ENCODE results near the gene MAN1C1. TPM values are rescaled to one million over a fixed set of nuclear protein-coding genes. Genes with fewer than 3 reads are reported as not detected.

The MAN1C1 gene
- total RNA-seq, 1 donor from 2014 or later = 10.9 TPM

GRCh38 chr1:25786887-25787759, 170.5 kb downstream of the MAN1C1 start:
- DNase-seq (ENCODE audit: low spot score) = no peak
- no peaks in the 10 kb centered on the region for H3K27me3 Mint-ChIP-seq (ENCODE audit: low read depth)
- H3K27ac Mint-ChIP-seq (ENCODE audit: unreplicated experiment) = peak overlapping the region; percentile 20
- no peaks in the 10 kb centered on the region for H3K36me3 Mint-ChIP-seq (ENCODE audit: low read depth)
- TF ChIP-seq, protein P1, sequence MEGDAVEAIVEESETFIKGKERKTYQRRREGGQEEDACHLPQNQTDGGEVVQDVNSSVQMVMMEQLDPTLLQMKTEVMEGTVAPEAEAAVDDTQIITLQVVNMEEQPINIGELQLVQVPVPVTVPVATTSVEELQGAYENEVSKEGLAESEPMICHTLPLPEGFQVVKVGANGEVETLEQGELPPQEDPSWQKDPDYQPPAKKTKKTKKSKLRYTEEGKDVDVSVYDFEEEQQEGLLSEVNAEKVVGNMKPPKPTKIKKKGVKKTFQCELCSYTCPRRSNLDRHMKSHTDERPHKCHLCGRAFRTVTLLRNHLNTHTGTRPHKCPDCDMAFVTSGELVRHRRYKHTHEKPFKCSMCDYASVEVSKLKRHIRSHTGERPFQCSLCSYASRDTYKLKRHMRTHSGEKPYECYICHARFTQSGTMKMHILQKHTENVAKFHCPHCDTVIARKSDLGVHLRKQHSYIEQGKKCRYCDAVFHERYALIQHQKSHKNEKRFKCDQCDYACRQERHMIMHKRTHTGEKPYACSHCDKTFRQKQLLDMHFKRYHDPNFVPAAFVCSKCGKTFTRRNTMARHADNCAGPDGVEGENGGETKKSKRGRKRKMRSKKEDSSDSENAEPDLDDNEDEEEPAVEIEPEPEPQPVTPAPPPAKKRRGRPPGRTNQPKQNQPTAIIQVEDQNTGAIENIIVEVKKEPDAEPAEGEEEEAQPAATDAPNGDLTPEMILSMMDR (IDR thresholded peaks at IDR 0.05) = no peak
- no peaks in the 10 kb centered on the region for H3K9me3 Mint-ChIP-seq (ENCODE audit: low read depth)
- peaks cover 31% of the 10 kb centered on the region for H3K4me1 Mint-ChIP-seq (ENCODE audit: low read depth)
- no peak overlapping the region for H3K4me3 Mint-ChIP-seq (ENCODE audit: unreplicated experiment)

GRCh38 chr1:25787760-25788166, 171.2 kb downstream of the MAN1C1 start:
- Mint-ChIP-seq H3K27me3 (ENCODE audit: low read depth) (no peaks in the 10 kb centered on the region), H3K27ac (ENCODE audit: unreplicated experiment) (no peak overlapping the region), H3K36me3 (ENCODE audit: low read depth) (no peaks in the 10 kb centered on the region), H3K4me3 (ENCODE audit: unreplicated experiment) (no peak overlapping the region), H3K9me3 (ENCODE audit: low read depth) (no peaks in the 10 kb centered on the region), H3K4me1 (ENCODE audit: low read depth) (peaks cover 31% of the 10 kb centered on the region)
- TF ChIP-seq, protein P1 (IDR thresholded peaks at IDR 0.05) = no peak
- no peak for DNase-seq (ENCODE audit: low spot score)

DNA sequence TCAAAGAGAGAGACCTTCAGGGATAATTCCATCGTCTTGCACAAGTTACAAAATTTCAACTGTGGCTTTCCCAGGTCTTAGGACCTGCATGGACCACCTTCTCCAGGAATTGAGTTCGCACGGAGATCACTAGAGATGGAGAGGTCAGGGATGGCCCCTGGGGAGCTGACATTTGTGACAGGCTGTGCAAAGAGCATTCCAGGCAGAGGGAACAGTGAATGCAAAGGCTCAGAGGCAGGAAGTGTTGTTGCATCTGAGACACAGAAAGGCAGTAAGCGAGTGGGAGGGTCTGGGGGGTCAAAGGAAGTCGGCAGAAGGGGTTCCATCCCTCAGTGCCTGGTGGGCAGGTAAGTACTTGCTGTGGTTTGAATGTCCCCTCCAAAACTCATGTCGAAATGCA, 173.9 kb downstream of the MAN1C1 start:
- Mint-ChIP-seq H3K36me3 (ENCODE audit: low read depth) (no peaks in the 10 kb centered on the region), H3K4me1 (ENCODE audit: low read depth) (peaks cover 37% of the 10 kb centered on the region), H3K4me3 (ENCODE audit: unreplicated experiment) (no peak overlapping the region), H3K27me3 (ENCODE audit: low read depth) (no peaks in the 10 kb centered on the region), H3K27ac (ENCODE audit: unreplicated experiment) (no peak overlapping the region), H3K9me3 (ENCODE audit: low read depth) (no peaks in the 10 kb centered on the region)
- DNase-seq (ENCODE audit: low spot score) = no peak
- TF ChIP-seq, protein P1 (IDR thresholded peaks at IDR 0.05) = no peak

DNA sequence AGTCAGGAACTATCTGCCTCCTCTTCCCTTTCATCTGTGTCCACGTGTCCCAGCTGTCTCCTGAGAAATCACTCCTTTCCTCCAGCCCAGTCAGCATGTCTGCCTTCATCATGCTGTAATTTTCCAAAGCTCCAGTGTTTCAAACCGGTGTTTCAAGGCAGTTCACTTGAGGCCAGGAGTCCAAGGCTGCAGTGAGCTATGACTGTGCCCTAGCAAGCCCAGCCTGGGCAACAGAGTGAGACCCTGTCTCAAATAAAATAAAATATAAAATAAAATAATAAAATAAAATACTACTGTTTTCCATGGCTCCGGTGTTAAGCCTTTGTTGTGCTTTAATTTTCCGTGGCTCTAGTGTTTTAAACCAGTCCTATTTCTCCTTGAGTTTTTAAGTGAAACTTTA, 175.5 kb downstream of the MAN1C1 start:
- Mint-ChIP-seq H3K4me3 (ENCODE audit: unreplicated experiment) (no peak overlapping the region), H3K4me1 (ENCODE audit: low read depth) (peaks cover 37% of the 10 kb centered on the region), H3K27me3 (ENCODE audit: low read depth) (no peaks in the 10 kb centered on the region), H3K27ac (ENCODE audit: unreplicated experiment) (no peak overlapping the region), H3K36me3 (ENCODE audit: low read depth) (no peaks in the 10 kb centered on the region), H3K9me3 (ENCODE audit: low read depth) (no peaks in the 10 kb centered on the region)
- TF ChIP-seq, protein P1 (IDR thresholded peaks at IDR 0.05) = no peak
- no peak for DNase-seq (ENCODE audit: low spot score)

DNA sequence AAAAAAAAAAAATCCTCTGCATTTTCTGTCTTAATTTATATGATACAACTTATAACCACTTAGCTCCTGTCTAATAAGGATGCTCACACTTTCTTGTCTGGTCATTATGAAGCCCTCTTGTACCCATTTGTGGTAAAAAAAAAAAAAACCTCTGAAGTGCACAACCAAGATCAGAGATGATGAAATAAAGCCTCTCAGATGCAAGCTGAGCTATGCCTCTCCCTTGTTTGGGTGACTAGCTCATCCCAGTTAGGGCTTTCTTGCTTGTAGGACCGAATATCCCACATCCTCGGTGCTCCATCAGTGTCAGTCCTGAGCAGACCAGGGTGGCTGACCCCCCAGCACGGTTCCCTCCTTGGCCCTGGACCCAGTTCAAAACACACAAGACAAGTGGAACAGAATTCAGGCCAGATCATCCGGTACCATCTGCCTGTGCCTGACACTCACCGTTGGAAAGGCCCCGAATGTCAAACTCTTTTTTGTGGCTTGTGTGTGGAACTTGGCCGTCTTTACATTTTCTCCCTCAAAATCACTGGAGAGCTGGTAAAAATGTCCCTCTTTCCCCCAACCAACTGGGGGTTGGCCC, 177.1 kb downstream of the MAN1C1 start:
- Mint-ChIP-seq H3K36me3 (ENCODE audit: low read depth) (no peaks in the 10 kb centered on the region), H3K4me3 (ENCODE audit: unreplicated experiment) (no peak overlapping the region), H3K4me1 (ENCODE audit: low read depth) (peaks cover 26% of the 10 kb centered on the region), H3K27ac (ENCODE audit: unreplicated experiment) (no peak overlapping the region), H3K27me3 (ENCODE audit: low read depth) (no peaks in the 10 kb centered on the region), H3K9me3 (ENCODE audit: low read depth) (no peaks in the 10 kb centered on the region)
- no peak for DNase-seq (ENCODE audit: low spot score)
- TF ChIP-seq, protein P1 (IDR thresholded peaks at IDR 0.05) = no peak
